GM21786 (cell line): ENCODE data around the gene COL11A1.
A peak's percentile ranks its signal among the peaks of the same experiment; 100 is the strongest.
"Not testable (repeated sequence)": the region's sequence is repeated elsewhere in the genome, so short reads cannot be mapped to it uniquely, and the experiment has no call there.

Experiments used
- ATAC-seq: cut with Tn5 transposase; IDR thresholded peaks from one replicate; pipeline ENCODE4 v1.9.1; 2021; ENCODE audit not compliant: unreplicated experiment

COL11A1 gene

DNA sequence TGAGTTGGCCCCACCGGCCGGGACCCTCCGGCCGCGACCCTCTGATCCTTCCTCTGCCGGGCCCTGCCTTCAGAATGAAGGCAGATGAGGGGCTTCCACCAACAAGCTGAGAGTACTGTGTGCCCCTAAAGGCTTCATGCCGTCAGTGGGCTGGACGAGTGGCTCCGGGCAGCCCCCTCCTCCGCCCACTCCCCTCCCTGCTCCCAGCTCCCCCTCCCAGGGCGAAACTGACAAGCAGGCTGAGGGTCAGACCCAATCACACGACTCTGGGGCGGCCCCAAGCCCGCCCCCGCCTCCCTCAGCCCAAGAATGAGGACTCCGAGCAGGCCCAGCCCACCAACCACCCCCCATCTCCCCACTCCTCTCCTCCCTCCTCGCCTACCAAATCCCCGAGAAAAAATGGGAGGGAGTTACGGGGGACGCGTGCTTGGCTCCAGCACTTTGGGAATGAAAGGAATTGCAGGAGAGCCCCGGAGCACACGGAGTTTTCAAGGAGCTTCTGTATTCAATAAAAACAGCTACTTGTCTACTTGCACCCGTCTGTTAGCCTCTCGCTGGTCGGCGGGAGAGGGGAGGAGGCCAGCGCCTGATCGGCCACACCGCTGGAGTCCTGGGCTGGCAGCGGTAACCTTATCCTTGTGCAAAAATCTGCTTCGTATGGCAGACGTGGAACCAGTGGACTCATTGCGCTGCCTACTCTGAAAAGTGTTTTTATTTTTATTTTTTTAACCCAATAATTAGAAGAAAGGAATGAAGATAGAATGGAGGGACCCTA lies at the start of gene COL11A1:
TSS of gene COL11A1 (minus strand) at position 147 of the 775 bp plus-strand sequence. CDS start 344 bp downstream, outside the sequence.
- ATAC-seq: no peak

- ATAC-seq: no peak
These were observed 48.6 kb upstream of the COL11A1 start for GRCh38 chr1:103156966-103157365.

- ATAC-seq: no peak
These were observed 37.8 kb upstream of the COL11A1 start for GRCh38 chr1:103146166-103146565.

DNA sequence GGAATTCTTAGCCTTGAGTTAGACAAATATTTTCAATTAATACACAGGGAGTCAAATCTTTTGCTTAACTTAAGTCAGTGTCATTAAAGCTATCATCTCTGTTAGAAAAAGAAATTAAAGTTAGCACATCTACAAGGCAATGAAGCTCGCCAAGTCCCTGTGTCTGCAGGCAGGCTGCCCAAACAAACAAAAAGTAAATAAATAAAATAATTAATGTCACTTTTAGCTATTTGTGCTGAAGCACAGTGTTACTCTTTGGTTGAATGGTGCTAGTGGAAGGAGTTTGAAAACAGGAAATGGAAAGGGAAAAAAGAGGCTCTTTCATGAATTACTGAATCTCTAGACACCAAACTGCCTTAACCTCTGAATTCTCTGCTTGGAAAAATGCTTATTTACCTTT lies 37.1 kb upstream of the COL11A1 start:
- ATAC-seq: no peak

DNA sequence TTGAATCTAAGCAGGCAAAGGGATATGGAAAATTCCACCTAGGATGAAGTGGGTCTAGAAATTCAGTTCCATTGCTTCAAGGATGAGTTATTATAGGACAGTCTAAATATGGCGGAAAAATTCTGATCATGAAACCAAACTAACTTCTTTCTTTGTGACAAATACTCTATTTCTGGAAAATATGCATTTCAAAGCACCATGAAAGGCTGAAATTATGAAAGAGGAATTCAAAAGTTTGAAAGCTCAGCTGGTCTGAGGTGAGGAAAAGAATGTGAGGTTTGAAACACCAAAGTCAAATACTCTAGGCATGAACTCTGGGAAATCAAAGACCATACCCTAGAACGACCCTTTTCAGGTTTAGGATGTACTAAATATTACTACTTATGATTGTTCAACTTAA lies 36.4 kb upstream of the COL11A1 start:
- ATAC-seq: no peak

DNA sequence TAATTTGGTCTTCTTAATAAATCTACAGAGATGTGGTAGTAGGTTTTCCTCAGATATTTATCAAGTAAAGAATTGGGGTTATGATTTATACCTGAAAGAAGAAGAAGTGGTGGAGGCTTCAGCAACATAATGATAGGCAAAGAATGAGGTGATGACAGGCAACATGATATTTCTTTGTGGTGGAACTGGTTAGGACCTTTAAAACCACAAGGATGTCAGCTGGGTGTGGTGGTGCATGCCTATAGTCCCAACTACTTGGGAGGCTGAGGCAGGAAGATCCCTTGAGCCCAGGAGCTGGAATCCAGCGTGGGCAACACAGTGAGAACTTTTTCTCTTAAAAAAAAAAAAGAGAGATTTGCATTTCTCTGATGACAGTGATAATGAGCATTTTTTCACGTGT lies 34.1 kb upstream of the COL11A1 start:
- no peak for ATAC-seq

- ATAC-seq: no peak
These were observed 21.5 kb upstream of the COL11A1 start for GRCh38 chr1:103129796-103130195.

DNA sequence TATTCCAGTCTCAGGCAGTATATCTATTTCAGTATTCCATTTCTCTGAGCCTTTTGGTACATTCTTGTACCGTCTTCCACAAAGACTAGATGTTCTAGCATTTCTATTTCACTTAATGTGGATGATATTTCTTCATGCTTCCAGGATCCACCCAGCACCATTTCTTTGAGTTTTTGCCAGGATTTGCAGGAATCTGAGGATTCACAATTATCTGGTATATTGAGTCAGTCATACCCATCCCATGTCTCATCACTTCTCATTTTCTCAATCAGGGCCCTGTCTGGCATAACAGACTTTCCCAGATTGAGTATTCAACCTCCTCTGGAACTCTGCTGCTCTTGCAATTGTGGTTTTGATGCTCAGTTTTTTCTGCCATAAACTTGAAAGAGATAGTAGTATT lies 20.9 kb upstream of the COL11A1 start:
- ATAC-seq: no peak

- not testable (repeated sequence) for ATAC-seq
These were observed 19.9 kb upstream of the COL11A1 start for GRCh38 chr1:103128256-103128655.

DNA sequence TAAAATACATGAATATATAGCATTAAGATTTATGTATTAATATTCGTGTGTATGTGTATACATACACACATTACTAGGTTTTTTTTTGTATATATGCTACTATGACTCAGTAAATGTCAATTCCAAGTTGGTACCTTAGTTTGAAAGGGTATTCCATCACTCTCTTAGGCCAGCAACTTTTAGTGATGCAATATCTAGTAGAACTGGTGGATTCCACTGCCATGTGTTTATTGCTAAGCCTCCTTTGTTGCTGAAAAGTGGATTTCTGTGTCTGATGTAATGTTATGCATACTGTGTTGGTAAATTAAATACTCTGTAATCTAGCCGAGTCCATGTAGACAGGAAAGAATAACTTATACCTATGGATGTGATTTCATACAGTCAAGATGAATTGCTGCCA lies 16.9 kb upstream of the COL11A1 start:
- no peak for ATAC-seq

DNA sequence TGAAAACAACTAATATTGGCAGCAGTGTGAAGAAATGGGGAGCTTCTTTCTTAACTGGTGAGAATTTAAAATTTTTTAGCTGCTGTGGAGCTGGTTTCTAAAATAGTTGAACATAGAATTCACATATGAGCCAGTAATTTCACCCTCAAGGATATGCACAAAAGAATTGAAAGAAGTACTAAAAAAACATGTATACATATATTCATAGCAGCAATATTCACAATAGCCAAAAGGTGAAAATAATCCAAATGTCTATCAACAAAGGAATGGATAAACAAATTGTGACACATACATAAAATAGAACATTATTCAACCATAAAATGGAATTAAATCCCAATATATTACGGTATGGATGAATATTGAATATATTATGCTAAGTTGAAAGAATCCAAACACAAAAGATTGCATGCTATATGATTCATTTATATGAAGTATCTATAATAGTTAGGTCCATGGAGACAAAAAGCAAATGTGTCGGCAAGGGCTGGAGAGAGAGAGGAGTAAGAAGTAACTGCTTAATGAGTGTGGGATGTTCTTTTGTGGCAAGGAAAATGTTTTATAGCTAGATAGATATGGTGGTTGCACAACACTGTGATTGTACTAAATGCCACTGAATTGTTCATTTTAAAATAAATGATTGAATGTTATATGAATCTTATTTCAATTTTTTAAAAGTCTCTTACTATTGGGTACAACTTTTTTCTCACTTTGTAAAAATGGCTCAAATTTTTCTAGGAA lies 14.8 kb upstream of the COL11A1 start:
- no peak for ATAC-seq

- ATAC-seq: no peak
These were observed 12.7 kb upstream of the COL11A1 start for GRCh38 chr1:103120981-103121380.

DNA sequence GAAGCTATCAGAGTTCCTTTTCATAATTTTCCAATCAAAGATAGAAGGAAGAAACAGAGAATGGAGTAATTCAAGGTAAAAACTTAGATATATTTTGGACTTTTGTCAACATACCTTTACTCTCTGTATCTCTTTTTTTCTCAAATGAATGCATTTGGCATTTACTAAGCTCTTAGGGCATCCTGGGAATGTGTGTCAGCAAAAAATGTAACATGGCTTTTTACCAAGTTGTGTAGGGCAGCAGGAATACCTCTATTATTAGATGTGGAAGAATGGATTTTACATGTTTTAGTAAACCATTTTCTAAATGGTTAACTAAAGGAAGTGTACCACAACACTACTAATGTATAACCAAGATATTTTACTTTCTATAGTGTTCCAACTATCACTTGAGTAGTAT lies 4.2 kb upstream of the COL11A1 start:
- no peak for ATAC-seq

GRCh38 chr1:103111926-103112325 lies 3.6 kb upstream of the COL11A1 start:
- ATAC-seq: no peak

DNA sequence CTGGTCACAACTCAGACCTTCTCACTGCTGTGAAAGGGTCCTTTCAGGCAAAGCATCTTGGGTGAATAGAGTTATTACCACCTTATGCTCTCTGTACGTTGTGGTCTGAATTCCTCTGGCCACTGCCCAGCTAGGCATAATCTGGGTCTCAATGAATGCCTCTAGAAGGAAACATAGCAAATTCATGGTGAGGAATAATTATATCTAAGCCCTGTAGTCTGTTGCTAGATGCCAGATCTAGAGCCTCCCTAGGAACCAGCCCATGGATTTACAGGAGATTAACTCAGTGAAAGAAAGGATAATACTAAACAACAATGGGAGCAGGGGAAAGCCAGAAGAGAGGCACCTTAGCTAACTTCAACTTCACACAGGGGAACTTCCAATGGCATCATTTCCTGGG lies 2.4 kb upstream of the COL11A1 start:
- ATAC-seq: no peak

DNA sequence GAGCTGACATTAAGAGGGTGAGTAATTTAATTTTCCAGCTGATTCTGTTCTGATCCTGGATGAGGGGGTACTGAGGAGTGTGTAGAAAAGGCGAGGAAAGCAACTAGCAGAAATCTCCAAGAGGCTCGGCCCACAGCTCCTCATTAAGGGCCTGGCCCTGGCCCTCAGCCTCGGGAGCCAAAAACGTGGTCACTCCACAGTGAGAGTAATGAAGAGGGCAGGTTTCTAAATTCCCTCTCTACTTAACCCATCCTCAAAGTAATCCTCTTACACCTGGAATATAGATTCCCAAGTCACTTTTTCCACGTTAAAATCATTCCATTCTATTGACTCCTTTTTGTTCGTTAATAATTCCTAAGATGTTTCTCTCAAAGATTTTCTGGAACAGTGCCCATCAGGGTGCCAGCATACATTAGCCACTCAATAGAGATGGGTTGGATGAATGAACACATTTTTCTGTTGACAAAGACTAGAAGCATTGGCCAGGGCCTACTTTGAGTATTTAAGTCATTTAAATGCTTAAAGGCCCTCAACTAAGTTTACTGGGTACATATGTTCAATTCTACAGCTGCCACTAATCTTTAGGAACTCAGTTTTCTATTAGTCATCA lies 1.1 kb upstream of the COL11A1 start:
- ATAC-seq: no peak

DNA sequence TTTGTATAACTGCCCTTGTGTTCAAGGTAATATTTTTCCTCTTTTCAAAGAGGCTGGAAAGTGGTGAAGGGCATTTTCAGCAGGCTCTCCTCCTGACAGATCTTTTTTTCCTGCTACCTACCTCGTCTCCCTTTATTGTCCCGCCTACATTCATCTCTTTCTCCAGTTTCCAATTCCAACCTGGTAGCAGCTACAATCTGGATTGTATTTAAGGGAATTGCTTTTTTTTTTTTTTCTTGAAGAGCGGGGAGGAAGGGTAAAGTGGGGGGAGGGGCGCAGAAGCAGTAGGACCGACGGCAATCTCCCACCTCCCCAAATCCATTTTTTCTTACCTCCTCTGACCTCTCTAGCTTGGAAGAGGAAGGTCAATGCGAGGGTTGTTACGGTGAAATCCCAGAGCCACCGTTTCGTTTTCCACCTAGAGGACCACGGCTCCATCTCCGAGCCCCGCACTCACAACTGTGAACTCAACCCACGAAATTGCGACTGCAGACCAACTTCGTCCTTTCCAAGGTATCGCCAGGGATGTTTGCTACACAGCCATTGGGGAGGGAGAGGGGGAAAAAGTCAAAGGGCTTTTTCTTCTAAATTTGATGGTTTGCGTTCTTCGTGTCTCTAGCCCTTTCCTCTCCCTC lies 464 bp downstream of the COL11A1 start:
- no peak for ATAC-seq

DNA sequence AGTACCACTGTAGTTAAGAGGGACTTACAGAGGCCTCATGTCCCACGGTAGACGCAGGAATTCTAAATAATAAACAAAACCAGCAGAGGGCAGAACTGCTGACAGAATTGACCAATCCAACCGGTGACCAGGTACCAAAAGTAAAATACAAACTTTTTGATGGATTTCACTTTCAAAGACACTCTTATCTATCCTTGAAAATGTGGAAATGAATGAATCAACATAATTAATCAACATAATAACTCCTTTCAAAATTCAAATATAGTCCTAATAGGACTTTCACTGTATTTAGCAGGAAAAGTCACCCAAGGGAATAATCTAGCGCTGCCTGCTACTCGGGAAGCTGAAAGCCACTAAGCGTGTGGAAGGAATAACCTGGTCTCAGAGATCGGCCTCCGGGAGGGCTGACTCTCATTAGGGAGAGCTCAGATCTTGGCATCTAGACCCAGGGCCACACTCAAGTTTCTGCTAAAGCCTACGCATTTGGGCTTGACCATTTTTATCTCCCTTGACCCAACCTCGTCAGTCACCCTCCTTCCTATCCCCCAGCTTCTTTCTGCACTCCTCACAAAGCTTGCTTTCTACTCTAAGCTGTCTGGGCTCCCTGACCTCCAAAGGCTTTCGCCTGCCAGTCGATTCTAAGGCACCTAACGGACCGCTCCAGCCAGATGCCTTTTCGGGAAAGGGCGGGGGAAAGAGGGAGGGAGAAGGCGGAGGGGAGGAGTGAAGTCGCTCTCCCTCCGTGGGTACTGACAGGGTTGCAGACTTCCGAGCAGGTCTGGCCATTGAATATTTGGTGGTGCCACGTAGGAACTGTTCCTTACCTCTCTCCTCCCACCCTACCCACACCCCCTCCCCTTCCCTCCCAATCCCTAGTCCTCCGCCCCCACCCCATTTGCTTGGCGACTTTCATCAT lies 1.6 kb downstream of the COL11A1 start:
- peak; percentile 87 for ATAC-seq

- no peak for ATAC-seq
These were observed 6.9 kb downstream of the COL11A1 start for GRCh38 chr1:103101399-103101798.

- no peak for ATAC-seq
These were observed 19.1 kb downstream of the COL11A1 start for GRCh38 chr1:103089221-103089620.
